Raji (cell line): ENCODE measurements around the gene PSEN1.

ENCODE experiments used
- POLR2A ChIP-seq: IDR thresholded peaks from 2 replicates; pipeline ENCODE4 v1.6.1; 2011; ENCODE audit warnings: low read depth, low read length, control low read depth; ENCODE audit not compliant: insufficient read depth

Gene PSEN1

DNA sequence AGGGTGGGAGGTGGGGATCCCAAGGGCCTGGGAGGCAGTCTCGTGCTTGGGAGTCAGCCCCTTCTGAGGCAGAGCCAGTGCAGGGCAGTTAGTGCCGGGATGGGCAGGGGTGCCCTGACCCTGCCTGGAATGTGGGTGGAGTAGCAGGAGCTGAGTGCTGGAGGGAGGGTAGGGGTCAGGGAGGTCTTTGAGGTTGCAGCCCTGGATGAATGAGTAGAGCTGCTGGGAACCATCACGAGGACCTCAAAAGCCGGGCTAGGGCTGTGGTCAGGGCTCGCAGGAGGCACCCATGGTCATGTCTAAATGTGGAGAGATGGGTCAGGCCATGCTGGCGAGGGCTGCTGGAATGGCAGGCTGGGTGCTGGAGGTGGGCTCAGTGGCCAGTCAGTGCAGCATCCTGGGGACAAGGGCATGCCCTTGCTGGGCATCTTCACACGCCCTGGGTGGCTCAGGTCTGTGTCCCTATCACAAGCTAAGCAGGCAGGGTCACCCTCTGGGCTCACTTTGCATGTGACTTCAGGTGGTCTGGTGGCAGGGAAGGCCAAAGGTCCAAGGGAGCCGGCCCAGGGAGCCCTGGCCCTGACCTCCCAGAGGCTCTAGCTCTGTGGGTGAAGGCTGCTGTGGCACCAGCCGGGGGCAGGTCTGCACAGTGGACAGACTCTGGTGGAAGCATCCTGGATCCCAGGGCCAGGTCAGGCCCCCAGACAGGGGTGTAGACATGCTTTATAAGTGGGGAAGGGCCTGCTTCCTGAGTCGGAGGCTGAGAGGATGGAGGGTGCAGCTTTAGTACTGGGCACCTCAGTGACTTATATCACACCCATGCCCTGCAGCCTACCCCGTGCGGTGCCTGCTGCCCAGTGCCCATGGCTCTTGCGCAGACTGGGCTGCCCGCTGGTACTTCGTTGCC lies 125.5 kb downstream of the PSEN1 start:
- no peak for TF ChIP-seq POLR2A

GRCh38 chr14:73262427-73263183 lies 126.3 kb downstream of the PSEN1 start:
- TF ChIP-seq POLR2A: no peak

GRCh38 chr14:73263606-73264005 lies 127.3 kb downstream of the PSEN1 start:
- TF ChIP-seq POLR2A: no peak

GRCh38 chr14:73264080-73264884 lies 128.0 kb downstream of the PSEN1 start:
- no peak for TF ChIP-seq POLR2A

- no peak for TF ChIP-seq POLR2A
These were observed 128.8 kb downstream of the PSEN1 start for GRCh38 chr14:73264885-73265720.

- no peak for TF ChIP-seq POLR2A
These were observed 129.4 kb downstream of the PSEN1 start for GRCh38 chr14:73265721-73266046.

DNA sequence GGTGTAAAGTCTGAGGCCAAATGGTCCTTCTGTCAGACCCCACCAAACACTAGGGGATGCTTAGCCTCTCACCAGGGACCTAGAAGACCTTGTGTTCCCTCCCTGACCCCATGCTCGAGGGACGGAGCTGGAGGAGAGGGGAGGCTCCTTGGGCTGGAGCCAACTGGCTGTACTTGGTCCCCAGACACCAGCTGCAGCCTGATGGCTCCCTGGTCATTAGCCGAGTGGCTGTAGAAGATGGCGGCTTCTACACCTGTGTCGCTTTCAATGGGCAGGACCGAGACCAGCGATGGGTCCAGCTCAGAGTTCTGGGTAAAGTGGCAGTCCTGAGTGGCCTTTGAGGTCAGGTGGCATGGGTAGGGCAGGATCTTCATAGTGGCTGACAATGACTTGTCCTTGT lies 130.0 kb downstream of the PSEN1 start:
- no peak for TF ChIP-seq POLR2A

DNA sequence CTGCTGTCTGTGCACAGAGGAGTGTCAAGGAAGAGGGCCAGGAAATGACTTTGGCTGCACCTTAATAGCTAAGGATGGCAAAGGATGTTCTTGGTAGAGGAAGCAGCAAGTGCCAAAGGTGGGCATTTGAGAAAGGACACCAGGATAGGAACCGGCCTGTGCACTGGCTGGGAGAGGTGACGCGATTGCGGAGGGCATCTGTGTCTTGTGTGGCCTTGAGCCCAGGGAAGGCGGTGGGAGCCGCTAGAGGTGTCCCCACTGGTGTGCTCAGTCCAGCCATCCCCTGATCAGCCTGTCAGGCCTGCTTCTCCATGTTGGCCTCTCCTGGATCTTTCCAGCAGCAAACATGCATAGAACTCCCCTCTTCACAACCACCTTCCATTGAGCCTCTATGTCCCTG lies 131.2 kb downstream of the PSEN1 start:
- no peak for TF ChIP-seq POLR2A

GRCh38 chr14:73269729-73270531 lies 133.6 kb downstream of the PSEN1 start:
- no peak for TF ChIP-seq POLR2A

DNA sequence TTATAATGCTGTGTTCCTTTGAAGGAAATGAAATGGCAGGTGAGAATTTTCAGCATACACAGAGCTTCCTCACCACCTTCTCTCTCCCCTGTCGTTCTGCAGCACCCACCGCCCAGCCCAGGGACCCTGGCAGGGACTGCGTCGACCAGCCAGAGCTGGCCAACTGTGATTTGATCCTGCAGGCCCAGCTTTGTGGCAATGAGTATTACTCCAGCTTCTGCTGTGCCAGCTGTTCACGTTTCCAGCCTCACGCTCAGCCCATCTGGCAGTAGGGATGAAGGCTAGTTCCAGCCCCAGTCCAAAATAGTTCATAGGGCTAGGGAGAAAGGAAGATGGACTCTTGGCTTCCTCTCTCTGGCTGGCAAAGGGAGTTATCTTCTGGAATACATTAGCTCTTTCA lies 136.1 kb downstream of the PSEN1 start:
- no peak for TF ChIP-seq POLR2A
